ENCODE results near the gene MFAP2.

MFAP2 gene

GRCh38 chr1:17017435-17017834 lies 37.0 kb upstream of the MFAP2 start:
- DNase-seq (ENCODE audit: insufficient read length): no peak
- TF ChIP-seq POLR2AphosphoS5 (IDR thresholded peaks at IDR 0.05; ENCODE audit: low read depth, low read length) (no peak), POLR2A (IDR thresholded peaks at IDR 0.05; ENCODE audit: low read depth, low read length) (no peak), TAF1 (IDR thresholded peaks at IDR 0.05; ENCODE audit: borderline replicate concordance, low read depth, low read length) (no peak)
- no peak for FAIRE-seq

GRCh38 chr1:17016317-17016661 lies 35.9 kb upstream of the MFAP2 start:
- DNase-seq (ENCODE audit: insufficient read length) (no peak), FAIRE-seq (no peak)
- TF ChIP-seq POLR2A (IDR thresholded peaks at IDR 0.05; ENCODE audit: low read depth, low read length) (no peak), TAF1 (IDR thresholded peaks at IDR 0.05; ENCODE audit: borderline replicate concordance, low read depth, low read length) (no peak), POLR2AphosphoS5 (IDR thresholded peaks at IDR 0.05; ENCODE audit: low read depth, low read length) (no peak)

GRCh38 chr1:17014671-17015567 lies 34.5 kb upstream of the MFAP2 start:
- no peak for TF ChIP-seq TAF1 (IDR thresholded peaks at IDR 0.05; ENCODE audit: borderline replicate concordance, low read depth, low read length)
- no peak for TF ChIP-seq POLR2AphosphoS5 (IDR thresholded peaks at IDR 0.05; ENCODE audit: low read depth, low read length)
- no peak for TF ChIP-seq POLR2A (IDR thresholded peaks at IDR 0.05; ENCODE audit: low read depth, low read length)
- no peak for DNase-seq (ENCODE audit: insufficient read length)
- FAIRE-seq: no peak

GRCh38 chr1:17013491-17014320 lies 33.3 kb upstream of the MFAP2 start:
- FAIRE-seq (no peak), DNase-seq (ENCODE audit: insufficient read length) (no peak)
- TF ChIP-seq POLR2A (IDR thresholded peaks at IDR 0.05; ENCODE audit: low read depth, low read length) (no peak), POLR2AphosphoS5 (IDR thresholded peaks at IDR 0.05; ENCODE audit: low read depth, low read length) (no peak), TAF1 (IDR thresholded peaks at IDR 0.05; ENCODE audit: borderline replicate concordance, low read depth, low read length) (no peak)

GRCh38 chr1:17012775-17013490 lies 32.5 kb upstream of the MFAP2 start:
- DNase-seq (ENCODE audit: insufficient read length) (no peak), FAIRE-seq (no peak)
- no peak for TF ChIP-seq TAF1 (IDR thresholded peaks at IDR 0.05; ENCODE audit: borderline replicate concordance, low read depth, low read length)
- TF ChIP-seq POLR2AphosphoS5 (IDR thresholded peaks at IDR 0.05; ENCODE audit: low read depth, low read length): no peak
- no peak for TF ChIP-seq POLR2A (IDR thresholded peaks at IDR 0.05; ENCODE audit: low read depth, low read length)

- DNase-seq (ENCODE audit: insufficient read length) (peak; percentile 89), FAIRE-seq (peak; percentile 98)
- TF ChIP-seq POLR2AphosphoS5 (IDR thresholded peaks at IDR 0.05; ENCODE audit: low read depth, low read length) (no peak), POLR2A (IDR thresholded peaks at IDR 0.05; ENCODE audit: low read depth, low read length) (no peak), TAF1 (IDR thresholded peaks at IDR 0.05; ENCODE audit: borderline replicate concordance, low read depth, low read length) (no peak)
Measured at GRCh38 chr1:17011439-17012307, 31.3 kb upstream of the MFAP2 start, which contains the start of gene ATP13A2. ATP13A2 (minus strand) TSS chr1:17011928; CDS start chr1:17011738, 190 bp downstream.

- TF ChIP-seq POLR2AphosphoS5 (IDR thresholded peaks at IDR 0.05; ENCODE audit: low read depth, low read length): no peak
- TF ChIP-seq TAF1 (IDR thresholded peaks at IDR 0.05; ENCODE audit: borderline replicate concordance, low read depth, low read length): no peak
- TF ChIP-seq POLR2A (IDR thresholded peaks at IDR 0.05; ENCODE audit: low read depth, low read length): no peak
- DNase-seq (ENCODE audit: insufficient read length) (no peak), FAIRE-seq (no peak)
Measured at GRCh38 chr1:17011092-17011438, 30.6 kb upstream of the MFAP2 start.

- FAIRE-seq (peak; percentile 60), DNase-seq (ENCODE audit: insufficient read length) (no peak)
- TF ChIP-seq POLR2AphosphoS5 (IDR thresholded peaks at IDR 0.05; ENCODE audit: low read depth, low read length) (no peak), POLR2A (IDR thresholded peaks at IDR 0.05; ENCODE audit: low read depth, low read length) (no peak), TAF1 (IDR thresholded peaks at IDR 0.05; ENCODE audit: borderline replicate concordance, low read depth, low read length) (no peak)
Measured at GRCh38 chr1:17009706-17010105, 29.3 kb upstream of the MFAP2 start.

GRCh38 chr1:17008208-17008855 lies 27.9 kb upstream of the MFAP2 start:
- DNase-seq (ENCODE audit: insufficient read length) (no peak), FAIRE-seq (no peak)
- TF ChIP-seq POLR2A (IDR thresholded peaks at IDR 0.05; ENCODE audit: low read depth, low read length) (no peak), POLR2AphosphoS5 (IDR thresholded peaks at IDR 0.05; ENCODE audit: low read depth, low read length) (no peak), TAF1 (IDR thresholded peaks at IDR 0.05; ENCODE audit: borderline replicate concordance, low read depth, low read length) (no peak)

GRCh38 chr1:17007121-17007520 lies 26.7 kb upstream of the MFAP2 start:
- no peak for TF ChIP-seq TAF1 (IDR thresholded peaks at IDR 0.05; ENCODE audit: borderline replicate concordance, low read depth, low read length)
- no peak for TF ChIP-seq POLR2A (IDR thresholded peaks at IDR 0.05; ENCODE audit: low read depth, low read length)
- TF ChIP-seq POLR2AphosphoS5 (IDR thresholded peaks at IDR 0.05; ENCODE audit: low read depth, low read length): no peak
- FAIRE-seq: no peak
- DNase-seq (ENCODE audit: insufficient read length): no peak
